GM19328 (cell line): Measurements from ENCODE around the gene SORBS1.

Source experiments
- ATAC-seq: cut with Tn5 transposase; IDR thresholded peaks from one replicate; pipeline ENCODE4 v1.9.1; 2021; ENCODE audit warnings: mild to moderate bottlenecking, moderate library complexity; ENCODE audit not compliant: unreplicated experiment

SORBS1 gene

DNA sequence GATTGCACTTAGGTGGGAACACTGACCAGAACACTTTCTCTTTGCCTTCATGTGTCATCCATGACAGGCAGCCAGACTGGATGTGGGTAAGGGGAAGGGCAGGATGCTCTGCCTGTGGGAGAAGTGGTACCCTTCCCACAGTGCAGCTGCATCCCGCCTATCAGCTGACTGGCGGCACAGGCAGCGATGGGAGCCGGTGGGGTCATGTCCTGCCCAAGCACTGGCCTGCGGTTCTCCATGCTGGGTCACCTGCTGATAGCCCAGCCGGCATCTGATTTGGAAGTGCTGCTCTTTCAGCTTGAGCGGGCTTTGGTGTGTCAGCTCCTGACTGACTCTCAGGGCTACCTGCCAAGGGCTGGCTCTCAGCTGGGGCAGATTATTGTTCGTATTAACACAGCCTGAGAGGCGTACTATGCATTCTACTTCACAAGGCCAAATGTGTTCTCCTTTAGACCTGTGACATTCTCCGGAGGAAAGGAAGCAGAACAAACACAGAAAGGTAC is 165.2 kb downstream of the SORBS1 start:
- ATAC-seq, result no peak

DNA sequence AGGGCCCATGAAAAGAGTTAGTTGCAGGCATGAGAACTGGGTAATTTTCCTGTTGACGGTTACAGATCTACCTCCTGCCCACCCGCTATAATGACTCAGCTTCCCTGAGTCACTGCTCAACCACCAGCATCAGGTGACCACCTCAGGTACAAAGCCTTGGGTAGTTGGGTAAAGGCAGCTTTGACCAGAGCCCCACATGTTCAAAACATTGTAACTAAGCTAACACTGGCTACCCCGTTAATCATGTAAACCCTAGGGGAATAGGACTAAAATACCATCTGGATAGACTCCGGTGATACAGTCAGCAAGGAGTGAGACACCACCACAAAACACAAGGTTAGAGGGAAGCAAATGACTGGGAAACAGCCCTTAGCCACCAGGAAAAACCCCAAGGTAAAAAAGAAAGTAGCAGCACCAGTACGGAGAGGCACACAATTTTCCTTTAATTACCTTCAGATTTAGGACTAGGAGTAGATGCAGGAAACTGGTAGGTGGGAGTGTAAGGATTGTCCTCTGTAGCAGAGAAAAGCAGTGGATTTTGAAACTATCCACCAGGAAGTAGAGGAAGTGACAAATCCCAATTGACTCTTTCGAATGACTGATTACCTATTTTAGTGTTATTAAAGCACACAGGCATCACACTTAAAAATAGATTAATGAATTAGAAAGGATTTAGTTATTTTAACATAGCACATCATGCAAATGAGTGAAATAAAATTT is 166.8 kb downstream of the SORBS1 start:
- ATAC-seq, result peak; percentile 43

GRCh38 chr10:95392681-95393164 is 168.4 kb downstream of the SORBS1 start:
- ATAC-seq, result no peak

- no peak for ATAC-seq
These were observed 169.0 kb downstream of the SORBS1 start for GRCh38 chr10:95392217-95392584.

DNA sequence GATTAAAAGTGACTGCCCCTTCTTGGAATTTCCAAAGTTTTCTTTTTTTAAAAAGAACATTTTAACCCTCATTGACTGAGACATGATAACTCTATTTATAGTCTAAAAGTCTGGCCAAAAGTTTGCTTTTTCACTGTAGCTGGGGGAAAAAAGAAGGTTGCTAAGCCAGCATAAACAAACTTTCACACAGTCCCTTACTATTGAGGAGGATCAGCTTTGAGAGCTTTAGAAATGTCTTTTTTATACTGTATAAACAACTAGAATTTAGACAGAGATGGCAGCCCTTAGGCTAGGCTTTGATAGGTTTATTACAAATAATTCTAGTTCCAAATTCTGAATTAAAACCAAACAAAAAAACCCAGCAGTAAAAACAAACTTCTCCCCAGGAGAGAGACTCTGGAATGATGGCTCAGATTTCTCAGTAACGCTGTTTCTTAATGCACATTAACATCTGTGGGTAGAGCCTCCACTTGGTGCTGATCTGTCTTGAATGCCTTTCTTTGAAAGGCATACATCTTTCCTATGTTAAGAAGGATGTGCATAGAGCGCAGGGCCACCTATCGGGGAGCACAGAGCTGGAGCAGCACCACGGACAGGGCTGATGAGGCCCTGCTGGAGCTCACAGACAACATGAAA is 169.5 kb downstream of the SORBS1 start:
- ATAC-seq, result no peak

DNA sequence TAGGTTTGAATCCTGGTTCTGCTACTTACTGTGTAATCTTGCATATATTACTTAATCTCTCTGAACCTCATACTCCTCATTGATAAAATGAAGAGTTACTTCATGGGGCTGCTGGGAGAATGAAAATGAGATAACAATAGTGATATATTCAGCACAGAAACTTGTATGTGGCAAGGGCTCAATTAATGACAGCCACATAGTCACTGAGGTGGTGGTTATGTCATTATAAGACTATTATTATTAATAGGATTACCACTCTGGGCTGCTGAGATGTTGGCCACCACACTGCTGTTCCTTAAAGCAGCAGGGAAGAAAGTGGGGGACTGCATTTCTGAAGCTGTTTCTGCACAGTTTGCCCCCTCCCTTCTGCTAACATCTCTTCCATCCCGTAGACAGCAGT is 170.0 kb downstream of the SORBS1 start:
- no peak for ATAC-seq

- ATAC-seq, result no peak
These were observed 171.2 kb downstream of the SORBS1 start for GRCh38 chr10:95389982-95390381.

DNA sequence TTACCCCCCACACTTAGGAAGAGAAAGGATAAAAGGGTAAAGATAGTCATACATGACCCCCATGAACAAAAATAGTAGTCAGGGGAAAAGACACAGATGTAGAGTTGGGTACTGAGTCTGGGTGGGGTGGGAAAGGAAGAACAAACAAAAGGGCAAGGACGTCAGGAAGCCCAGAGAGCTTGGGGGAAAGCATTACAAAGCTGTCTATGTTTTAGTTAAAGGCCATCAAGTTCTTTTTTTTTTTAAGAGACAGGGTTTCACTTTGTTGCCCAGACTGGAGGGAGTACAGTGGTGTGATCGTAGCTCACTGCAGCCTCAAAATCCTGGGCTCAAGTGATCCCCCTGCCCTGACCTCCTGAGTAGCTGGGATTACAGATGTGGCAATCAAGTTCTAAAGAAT is 172.0 kb downstream of the SORBS1 start:
- ATAC-seq, result no peak

DNA sequence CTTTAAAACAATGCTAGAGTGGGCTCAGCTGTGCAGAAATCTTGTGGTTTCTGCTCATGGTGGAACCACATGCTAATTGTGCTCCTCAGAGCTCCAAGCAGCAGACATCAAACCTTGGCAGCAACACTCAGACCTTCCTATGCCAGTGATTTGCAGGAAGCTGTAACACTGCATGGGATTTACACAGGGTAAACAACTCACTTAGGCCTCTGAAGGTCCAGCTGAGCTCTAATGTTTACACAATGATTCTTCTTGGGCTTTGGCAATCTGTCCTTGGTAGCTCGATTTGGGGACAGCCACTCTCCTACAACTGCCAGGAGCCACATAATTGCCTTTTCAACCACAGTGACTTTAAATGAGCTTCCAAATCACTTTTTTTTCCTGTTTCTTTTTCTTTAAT is 172.6 kb downstream of the SORBS1 start:
- ATAC-seq, result no peak

GRCh38 chr10:95388109-95388471 is 173.1 kb downstream of the SORBS1 start:
- no peak for ATAC-seq

DNA sequence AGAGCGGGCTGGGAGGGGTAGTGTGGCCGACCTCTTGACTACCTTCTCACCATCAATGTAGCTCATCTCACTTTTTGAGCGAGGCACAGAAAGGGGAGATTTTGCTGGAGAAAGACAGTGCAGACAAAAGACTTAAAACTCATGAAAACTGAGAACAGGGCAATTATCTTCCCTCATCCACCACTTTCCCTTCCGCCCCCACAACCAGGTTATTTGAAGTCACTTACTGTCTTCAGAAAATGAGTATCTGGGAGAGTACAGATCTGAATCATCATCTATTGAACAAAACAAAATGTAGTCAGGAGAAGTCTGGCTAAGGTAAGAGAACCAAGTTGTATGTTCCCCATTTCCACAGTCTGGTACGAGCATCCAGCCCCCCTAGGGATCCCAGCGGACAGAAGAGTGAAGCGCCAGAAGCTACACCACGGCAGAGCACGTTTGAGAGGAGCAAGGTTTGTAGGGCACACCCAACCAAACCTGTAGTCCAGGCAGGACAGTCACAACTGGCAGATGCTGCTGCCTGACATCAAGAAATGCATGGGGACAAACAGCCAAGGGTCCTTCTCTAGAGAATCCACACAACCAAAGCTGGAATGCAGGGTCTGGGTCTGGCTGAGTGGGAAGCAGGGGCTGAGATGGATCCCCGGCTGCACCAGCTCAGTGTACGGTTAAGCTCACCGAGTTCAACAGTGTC is 177.0 kb downstream of the SORBS1 start:
- ATAC-seq, result no peak

- ATAC-seq, result no peak
These were observed 178.6 kb downstream of the SORBS1 start for GRCh38 chr10:95382596-95382995.

GRCh38 chr10:95382174-95382573 is 179.0 kb downstream of the SORBS1 start:
- ATAC-seq, result no peak

DNA sequence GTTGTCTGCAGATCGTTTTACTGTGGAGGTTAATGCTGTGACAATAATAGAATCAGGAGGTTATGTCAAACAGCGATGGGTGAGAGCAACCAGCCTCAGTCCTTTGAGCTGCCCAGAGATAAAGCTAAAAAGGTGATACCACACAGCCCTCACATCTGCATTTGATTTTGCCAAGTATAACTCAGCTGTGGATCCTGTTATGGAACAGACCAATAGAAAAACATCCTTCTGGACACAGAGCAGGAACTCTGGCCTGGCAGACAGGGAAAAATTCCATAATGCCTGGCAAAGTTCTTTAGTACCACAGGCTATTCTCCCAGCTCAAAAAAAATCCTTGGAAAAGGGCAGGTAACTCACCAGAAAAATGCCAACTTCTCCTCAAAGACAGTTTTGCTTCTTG is 183.2 kb downstream of the SORBS1 start:
- ATAC-seq, result no peak

DNA sequence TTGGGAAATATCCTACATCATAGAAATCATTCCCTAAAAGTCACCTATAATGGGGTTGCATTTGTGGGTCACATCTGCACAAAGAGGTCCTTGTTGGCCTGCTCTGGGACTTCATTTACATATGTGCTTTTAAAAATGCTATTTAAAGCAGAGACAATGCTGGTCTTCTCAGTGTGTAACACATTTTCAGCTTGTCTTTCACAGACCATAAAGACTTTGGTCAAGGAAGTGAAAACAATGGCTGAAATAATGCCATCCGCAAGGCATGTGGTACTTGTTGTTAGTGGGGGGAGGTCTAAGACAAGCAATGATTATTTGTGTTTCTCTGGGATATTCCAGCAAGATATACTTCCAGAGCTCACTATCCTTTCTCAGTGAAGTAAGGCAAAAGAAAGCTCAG is 185.8 kb downstream of the SORBS1 start:
- ATAC-seq, result no peak

DNA sequence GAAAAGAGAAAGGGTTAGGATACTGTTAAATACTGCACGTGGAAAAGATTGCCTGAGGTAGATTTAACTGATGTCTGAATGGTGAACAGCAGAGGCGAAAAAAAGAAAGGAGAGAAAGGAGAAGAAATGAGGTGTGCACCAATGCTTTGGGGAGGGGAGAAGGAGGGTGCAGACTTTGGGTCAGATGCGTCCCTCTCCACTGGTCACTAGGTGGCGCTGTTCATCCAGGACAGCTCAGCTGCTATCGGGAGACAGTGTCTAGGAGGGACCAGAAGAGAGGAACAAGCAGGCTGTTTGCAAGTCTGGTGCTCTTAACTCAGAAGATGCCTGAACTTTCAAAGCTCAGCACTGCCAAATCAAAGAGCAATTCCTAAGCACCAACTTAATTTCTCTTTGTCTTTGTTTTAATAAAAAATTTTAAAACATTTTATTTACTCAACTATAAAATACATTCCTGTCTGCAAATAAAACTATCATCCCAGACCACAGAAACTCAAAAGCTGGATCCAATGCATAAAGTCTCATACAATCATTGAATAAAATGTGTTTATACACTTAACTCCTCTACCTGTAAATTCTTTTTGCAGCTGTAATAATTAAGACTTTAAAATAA is 186.5 kb downstream of the SORBS1 start:
- ATAC-seq, result peak; percentile 94

DNA sequence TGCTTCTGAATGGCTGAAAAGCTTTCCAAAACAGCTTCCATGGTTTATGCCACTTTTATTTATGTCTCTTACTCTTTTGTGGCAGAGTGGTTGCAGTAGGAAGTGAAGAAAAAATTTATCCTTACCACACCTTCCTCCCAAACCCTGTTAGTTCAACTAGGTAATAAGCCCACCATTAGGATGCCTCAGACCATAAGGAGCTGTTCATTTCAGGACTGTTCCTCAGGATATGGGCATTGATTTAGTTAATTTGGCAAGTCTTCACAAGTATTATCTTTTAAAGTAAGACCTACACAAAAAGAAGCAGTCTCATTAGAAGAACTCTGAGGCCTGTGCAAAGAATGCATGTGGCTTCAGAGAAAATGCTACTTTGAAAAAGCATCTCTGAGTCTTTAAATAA is 187.5 kb downstream of the SORBS1 start:
- ATAC-seq, result no peak

DNA sequence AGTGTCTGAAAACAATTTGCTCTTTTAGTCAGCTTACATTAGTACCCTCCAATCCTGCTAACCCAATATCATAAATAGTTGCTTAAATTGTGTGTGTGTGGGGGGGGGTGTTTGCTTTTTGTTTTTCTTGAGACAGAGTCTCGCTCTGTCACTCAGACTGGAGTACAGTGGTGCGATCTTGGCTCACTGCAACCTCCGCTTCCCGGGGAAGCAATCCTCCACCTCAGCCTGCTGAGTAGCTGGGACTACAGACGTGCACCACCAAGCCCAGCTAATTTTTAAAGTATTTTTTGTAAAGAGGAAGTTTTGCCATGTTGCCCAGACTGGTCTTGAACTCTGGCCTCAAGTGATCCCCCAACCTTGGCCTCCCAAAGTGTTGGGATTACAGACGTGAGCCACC is 196.8 kb downstream of the SORBS1 start:
- no peak for ATAC-seq

DNA sequence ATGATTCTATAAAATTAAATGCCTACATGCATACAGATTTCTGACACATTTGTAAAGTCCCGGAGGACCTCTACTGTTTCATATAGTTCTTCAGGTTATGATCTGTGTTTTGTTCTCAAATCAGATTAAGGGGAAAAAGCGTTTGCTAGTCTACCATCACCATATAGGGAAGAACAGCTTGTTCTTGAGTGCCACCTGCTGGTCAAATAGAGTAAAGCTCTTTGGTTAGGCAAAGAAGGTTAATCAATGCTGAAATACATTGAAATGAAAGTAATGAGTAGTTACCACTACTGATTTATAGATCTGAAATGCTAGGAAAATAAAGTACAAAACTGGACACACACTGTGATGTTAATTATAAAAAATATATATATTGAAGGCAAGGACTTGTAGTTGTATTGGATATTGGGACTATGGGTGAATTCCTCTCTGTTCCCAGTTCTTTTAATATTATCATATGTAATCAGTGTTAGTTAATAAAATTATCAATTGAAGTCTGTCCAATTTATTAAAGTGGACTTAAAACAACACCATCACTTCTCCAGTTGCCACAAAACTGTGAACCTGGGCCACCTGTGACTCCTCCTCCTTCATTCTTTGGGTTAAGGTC is 197.8 kb downstream of the SORBS1 start:
- ATAC-seq, result peak; percentile 45

DNA sequence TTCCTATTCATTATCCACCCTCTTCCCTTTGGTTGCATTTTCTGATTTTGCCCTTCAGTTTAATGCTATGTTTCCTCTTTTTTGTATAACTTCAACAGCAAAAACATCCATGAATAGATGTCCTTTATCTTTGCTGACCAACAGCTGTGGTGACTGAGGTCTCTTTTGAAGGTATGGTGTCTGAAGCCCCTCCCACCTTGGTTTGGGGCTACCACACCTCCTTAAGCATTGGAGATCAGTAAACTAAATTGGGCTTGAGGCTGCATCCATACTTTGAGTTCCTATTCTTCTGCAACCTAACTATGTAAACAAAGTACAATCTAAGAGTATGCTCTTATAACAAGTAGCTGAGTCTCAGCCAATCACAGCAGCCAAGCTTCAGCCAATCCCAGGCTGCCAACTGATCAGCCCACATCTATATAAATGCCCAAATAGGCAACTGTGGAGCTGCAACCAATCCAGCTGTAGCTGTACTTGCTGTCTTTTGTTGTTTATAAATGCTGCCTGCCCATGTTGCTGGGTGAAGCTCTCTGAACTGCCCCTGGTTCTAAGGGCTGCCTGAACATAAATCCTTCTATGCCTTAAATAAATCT is 201.0 kb downstream of the SORBS1 start:
- ATAC-seq, result peak; percentile 58

- no peak for ATAC-seq
These were observed 201.7 kb downstream of the SORBS1 start for GRCh38 chr10:95359466-95359865.
